Panc1 (cell line): ENCODE results near the gene EAF1.

ENCODE experiments used
- POLR2AphosphoS5 ChIP-seq: IDR thresholded peaks from 2 replicates; pipeline ENCODE4 v1.6.1; 2012; ENCODE audit warnings: mild to moderate bottlenecking, low read depth, low read length, moderate library complexity
- TCF7L2 ChIP-seq: IDR thresholded peaks from 2 replicates; pipeline ENCODE4 v1.6.1; 2011; ENCODE audit warnings: mild to moderate bottlenecking, low read depth, low read length, inconsistent platforms
- TF ChIP-seq, protein P1 (sequence below): fragments of 450-650 bp; IDR thresholded peaks from 2 replicates; pipeline ENCODE4 v1.5.1; 2017; ENCODE audit warnings: mild to moderate bottlenecking
- TF ChIP-seq, protein P2 (sequence below), 2 experiments: IDR thresholded peaks; 2 replicates each; pipeline ENCODE4 v1.6.1; 2011 to 2012; ENCODE audit warnings: low read depth in 2 of 2, control low read depth in 1 of 2, low read length in 1 of 2, mild to moderate bottlenecking in 1 of 2, moderate library complexity in 1 of 2; ENCODE audit not compliant: insufficient read depth in 1 of 2

DNA sequence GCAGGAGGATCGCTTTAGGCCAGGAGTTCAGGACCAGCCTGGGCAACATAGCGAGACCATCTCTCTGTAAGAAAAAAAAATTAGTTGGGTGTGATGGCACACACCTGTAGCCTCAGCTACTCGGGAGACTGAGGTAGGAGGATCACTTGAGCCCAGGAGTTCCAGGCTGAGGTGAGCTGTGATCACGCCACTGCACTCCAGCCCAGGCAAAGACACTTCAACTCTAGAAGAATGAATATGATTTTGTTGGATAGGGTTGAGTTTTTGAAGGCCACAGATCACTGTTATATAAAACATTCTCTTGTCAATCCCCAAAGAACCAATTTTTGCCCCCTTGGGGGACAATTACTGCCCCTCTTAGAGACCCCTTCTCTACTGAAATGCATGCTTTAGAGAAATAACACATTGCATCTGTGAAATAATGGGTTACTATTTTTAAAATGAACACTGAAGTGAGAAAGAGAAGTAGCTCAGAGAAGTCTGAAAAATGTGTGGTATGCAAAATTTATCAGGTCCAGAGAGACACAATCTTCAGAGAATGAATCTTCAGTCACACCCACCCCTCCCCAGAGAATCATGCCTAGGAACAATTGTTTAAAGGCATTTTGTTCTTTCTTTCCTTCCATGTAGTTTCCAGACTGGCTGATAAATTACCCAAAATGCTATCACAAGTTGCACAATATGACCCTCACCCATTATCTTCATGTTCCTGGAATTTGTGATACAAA lies 42.7 kb upstream of the EAF1 start:
- TF ChIP-seq, protein P1, sequence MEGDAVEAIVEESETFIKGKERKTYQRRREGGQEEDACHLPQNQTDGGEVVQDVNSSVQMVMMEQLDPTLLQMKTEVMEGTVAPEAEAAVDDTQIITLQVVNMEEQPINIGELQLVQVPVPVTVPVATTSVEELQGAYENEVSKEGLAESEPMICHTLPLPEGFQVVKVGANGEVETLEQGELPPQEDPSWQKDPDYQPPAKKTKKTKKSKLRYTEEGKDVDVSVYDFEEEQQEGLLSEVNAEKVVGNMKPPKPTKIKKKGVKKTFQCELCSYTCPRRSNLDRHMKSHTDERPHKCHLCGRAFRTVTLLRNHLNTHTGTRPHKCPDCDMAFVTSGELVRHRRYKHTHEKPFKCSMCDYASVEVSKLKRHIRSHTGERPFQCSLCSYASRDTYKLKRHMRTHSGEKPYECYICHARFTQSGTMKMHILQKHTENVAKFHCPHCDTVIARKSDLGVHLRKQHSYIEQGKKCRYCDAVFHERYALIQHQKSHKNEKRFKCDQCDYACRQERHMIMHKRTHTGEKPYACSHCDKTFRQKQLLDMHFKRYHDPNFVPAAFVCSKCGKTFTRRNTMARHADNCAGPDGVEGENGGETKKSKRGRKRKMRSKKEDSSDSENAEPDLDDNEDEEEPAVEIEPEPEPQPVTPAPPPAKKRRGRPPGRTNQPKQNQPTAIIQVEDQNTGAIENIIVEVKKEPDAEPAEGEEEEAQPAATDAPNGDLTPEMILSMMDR, result no peak
- TF ChIP-seq POLR2AphosphoS5, result no peak
- TF ChIP-seq TCF7L2, result no peak
- TF ChIP-seq, protein P2, sequence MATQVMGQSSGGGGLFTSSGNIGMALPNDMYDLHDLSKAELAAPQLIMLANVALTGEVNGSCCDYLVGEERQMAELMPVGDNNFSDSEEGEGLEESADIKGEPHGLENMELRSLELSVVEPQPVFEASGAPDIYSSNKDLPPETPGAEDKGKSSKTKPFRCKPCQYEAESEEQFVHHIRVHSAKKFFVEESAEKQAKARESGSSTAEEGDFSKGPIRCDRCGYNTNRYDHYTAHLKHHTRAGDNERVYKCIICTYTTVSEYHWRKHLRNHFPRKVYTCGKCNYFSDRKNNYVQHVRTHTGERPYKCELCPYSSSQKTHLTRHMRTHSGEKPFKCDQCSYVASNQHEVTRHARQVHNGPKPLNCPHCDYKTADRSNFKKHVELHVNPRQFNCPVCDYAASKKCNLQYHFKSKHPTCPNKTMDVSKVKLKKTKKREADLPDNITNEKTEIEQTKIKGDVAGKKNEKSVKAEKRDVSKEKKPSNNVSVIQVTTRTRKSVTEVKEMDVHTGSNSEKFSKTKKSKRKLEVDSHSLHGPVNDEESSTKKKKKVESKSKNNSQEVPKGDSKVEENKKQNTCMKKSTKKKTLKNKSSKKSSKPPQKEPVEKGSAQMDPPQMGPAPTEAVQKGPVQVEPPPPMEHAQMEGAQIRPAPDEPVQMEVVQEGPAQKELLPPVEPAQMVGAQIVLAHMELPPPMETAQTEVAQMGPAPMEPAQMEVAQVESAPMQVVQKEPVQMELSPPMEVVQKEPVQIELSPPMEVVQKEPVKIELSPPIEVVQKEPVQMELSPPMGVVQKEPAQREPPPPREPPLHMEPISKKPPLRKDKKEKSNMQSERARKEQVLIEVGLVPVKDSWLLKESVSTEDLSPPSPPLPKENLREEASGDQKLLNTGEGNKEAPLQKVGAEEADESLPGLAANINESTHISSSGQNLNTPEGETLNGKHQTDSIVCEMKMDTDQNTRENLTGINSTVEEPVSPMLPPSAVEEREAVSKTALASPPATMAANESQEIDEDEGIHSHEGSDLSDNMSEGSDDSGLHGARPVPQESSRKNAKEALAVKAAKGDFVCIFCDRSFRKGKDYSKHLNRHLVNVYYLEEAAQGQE (IDR thresholded peaks at IDR 0.05; ENCODE audit: insufficient read depth in 1 of 2, low read depth in 2 of 2, low read length in 1 of 2), result no peak
